Neural progenitor cell (in vitro differentiated cells): ENCODE results near the gene MYOM1.

Experiments used
- CTCF ChIP-seq: fragments of 200-600 bp; sonication (generic); IDR thresholded peaks from 2 replicates; pipeline ENCODE4 v1.5.1; 2017; ENCODE audit warnings: antibody characterized with exemption, mild to moderate bottlenecking
- EZH2phosphoT487 ChIP-seq: fragments of 200-600 bp; sonication (generic); IDR thresholded peaks from 2 replicates; pipeline ENCODE4 v1.6.1; 2017; ENCODE audit warnings: antibody characterized with exemption

GRCh38 chr18:3119401-3120341 lies 100.1 kb downstream of the MYOM1 start:
- TF ChIP-seq CTCF (no peak), EZH2phosphoT487 (no peak)
